Thoracic aorta (tissue), 2 donors: ENCODE data around the gene AXIN1. TPM values are rescaled to one million over a fixed set of nuclear protein-coding genes. Genes with fewer than 3 reads are reported as not detected.
A peak's percentile ranks its signal among the peaks of the same experiment; 100 is the strongest.

Experiments used
- ATAC-seq: fragments of 150-250 bp; one replicate; pipeline ENCODE4 v1.8.0; 2017; ENCODE audit warnings: low read depth; ENCODE audit not compliant: insufficient number of reproducible peaks, low FRiP score
- DNase-seq: peaks from one replicate; pipeline ENCODE4 v3.0.0-alpha.2; 2020; ENCODE audit warnings: low spot score
- H3K27ac ChIP-seq, 2 donors: fragments of 200-600 bp; sonication (generic); 1 replicate in 1 of 2; 2 replicates in 1 of 2; pipeline ENCODE4 v1.5.1; 2016; ENCODE audit warnings: mild to moderate bottlenecking in 2 of 2, moderate library complexity in 2 of 2
- H3K27me3 ChIP-seq: fragments of 200-600 bp; sonication (generic); replicated peaks from 2 replicates; pipeline ENCODE4 v1.6.0; 2016; ENCODE audit warnings: mild to moderate bottlenecking; ENCODE audit not compliant: insufficient read depth
- H3K36me3 ChIP-seq: fragments of 200-600 bp; sonication (generic); one replicate; pipeline ENCODE4 v1.5.1; 2016
- H3K4me1 ChIP-seq, 2 donors: fragments of 200-600 bp; sonication (generic); 1 replicate in 1 of 2; 2 replicates in 1 of 2; pipeline versions ENCODE4 v1.5.1 to v1.6.0; 2016; ENCODE audit warnings: low read depth in 2 of 2, mild to moderate bottlenecking in 1 of 2; ENCODE audit not compliant: control insufficient read depth in 1 of 2
- H3K4me3 ChIP-seq: fragments of 200-600 bp; sonication (generic); 2 replicates; pipeline ENCODE4 v1.5.1; 2016; ENCODE audit warnings: mild to moderate bottlenecking
- H3K9me3 ChIP-seq: fragments of 200-600 bp; sonication (generic); 2 replicates; pipeline ENCODE4 v1.5.1; 2016
- total RNA-seq, 2 donors: library from RNA; depleted of rRNA; stranded (reverse); fragments of >200 nt; gene quantifications; one replicate each; pipeline versions ENCODE4 v1.1.0 to v1.2.3, GENCODE V29; 2016
- TF ChIP-seq, protein P1 (sequence below): fragments of 200-600 bp; sonication (generic); IDR thresholded peaks from one replicate; pipeline ENCODE4 v1.5.1; 2019; ENCODE audit warnings: antibody characterized with exemption

The AXIN1 gene
- total RNA-seq, 2 donors from 2014 or later, result 20.0 to 27.2 TPM

DNA sequence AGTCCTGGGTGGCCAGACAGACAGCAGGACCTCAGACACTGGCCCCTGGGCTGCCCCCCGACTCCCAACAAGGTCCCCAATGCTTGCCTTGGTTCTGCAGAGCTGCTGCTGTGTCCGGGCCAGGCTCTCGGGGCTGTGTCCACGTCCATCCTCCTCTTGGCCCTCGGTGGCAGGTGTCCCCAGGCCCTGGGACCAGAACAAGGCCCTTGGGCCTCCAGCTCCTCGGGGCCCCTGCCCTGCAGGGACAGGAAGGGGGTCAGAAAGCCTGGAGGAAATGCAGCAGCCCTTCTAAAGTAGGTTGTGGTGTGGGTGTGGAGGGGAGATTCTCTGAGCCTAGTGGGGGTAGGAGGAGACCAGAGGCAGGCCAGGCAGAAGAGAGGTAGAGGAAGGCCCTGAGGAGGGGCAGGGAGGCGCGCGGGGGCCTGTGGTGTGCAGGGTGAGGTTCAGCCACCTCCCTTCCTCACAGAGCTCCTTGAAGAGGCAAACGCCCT is 2.5 kb upstream of the AXIN1 start:
- TF ChIP-seq, protein P1, sequence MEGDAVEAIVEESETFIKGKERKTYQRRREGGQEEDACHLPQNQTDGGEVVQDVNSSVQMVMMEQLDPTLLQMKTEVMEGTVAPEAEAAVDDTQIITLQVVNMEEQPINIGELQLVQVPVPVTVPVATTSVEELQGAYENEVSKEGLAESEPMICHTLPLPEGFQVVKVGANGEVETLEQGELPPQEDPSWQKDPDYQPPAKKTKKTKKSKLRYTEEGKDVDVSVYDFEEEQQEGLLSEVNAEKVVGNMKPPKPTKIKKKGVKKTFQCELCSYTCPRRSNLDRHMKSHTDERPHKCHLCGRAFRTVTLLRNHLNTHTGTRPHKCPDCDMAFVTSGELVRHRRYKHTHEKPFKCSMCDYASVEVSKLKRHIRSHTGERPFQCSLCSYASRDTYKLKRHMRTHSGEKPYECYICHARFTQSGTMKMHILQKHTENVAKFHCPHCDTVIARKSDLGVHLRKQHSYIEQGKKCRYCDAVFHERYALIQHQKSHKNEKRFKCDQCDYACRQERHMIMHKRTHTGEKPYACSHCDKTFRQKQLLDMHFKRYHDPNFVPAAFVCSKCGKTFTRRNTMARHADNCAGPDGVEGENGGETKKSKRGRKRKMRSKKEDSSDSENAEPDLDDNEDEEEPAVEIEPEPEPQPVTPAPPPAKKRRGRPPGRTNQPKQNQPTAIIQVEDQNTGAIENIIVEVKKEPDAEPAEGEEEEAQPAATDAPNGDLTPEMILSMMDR, result no peak
- Histone ChIP-seq H3K27me3 (no peaks in the 10 kb centered on the region), H3K36me3 (no peaks in the 10 kb centered on the region), H3K9me3 (no peaks in the 10 kb centered on the region), H3K27ac (no peak overlapping the region), H3K4me1 (peaks cover 8 to 16% of the 10 kb centered on the region in 2 donors), H3K4me3 (no peak overlapping the region)
- ATAC-seq (no peak), DNase-seq (no peak)

- H3K4me1 ChIP-seq, result peaks cover 8 to 16% of the 10 kb centered on the region in 2 donors
- H3K27ac ChIP-seq, result no peak overlapping the region
- no peak for ATAC-seq
- H3K4me3 ChIP-seq, result no peak overlapping the region
- H3K9me3 ChIP-seq, result no peaks in the 10 kb centered on the region
- no peaks in the 10 kb centered on the region for H3K36me3 ChIP-seq
- no peaks in the 10 kb centered on the region for H3K27me3 ChIP-seq
- TF ChIP-seq, protein P1, result no peak
- DNase-seq, result no peak
Observed at GRCh38 chr16:354291-354881, 1.9 kb upstream of the AXIN1 start.

DNA sequence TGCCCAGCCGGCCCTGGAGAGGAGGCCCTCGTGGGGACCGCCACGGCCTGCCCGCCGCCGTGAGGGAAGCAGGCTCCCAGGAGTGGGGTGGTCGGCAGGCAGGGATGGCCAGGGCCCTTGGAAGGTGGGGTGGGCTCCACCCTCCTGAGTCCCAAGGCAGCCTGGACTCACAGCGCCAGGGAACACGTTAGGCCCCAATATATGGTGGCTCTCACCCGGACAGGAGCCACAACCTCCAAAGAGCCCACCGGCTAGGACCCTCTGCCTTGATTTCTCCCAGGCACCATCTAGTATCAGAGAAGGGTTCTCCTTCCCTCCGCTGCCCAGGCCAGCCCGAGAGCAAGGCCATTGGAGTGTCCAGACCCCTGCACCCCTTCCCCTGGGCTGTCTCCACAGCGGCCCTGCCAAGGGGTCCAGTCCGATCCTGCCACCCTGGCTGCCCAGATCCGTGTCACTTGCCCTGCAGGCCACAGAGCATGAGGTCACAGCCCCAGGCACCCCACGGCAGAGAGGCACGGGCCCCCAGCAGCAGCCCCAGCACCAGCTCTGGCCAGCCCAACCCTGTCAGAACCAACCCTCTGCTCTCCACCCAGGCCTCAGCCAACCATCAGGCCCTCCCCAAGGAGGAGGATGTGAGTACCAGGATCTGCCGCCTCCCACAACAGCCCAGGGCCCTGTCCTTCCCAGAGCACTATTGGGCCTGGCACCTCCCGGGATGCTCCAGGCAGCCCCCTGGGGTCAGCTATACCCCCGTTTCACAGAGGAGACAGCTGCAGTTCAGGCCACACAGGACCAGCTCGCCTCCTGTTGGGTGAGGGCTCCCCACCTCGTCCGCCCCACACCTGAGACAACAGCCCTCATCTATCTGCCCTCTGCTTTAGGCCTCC is 1.1 kb upstream of the AXIN1 start:
- peak overlapping the region; percentile 34 to 57 for H3K27ac ChIP-seq
- no peak for DNase-seq
- peak overlapping the region; percentile 67 for H3K4me3 ChIP-seq
- no peaks in the 10 kb centered on the region for H3K27me3 ChIP-seq
- H3K9me3 ChIP-seq, result no peaks in the 10 kb centered on the region
- peak; percentile 2 for ATAC-seq
- peaks cover 8 to 16% of the 10 kb centered on the region in 2 donors for H3K4me1 ChIP-seq
- TF ChIP-seq, protein P1, result no peak
- H3K36me3 ChIP-seq, result no peaks in the 10 kb centered on the region

GRCh38 chr16:351804-352520 is 561 bp downstream of the AXIN1 start:
- Histone ChIP-seq H3K36me3 (no peaks in the 10 kb centered on the region), H3K9me3 (no peaks in the 10 kb centered on the region), H3K4me1 (peaks cover 8 to 16% of the 10 kb centered on the region in 2 donors), H3K27me3 (no peaks in the 10 kb centered on the region), H3K4me3 (peak overlapping the region; percentile 86), H3K27ac (no peak overlapping the region)
- no peak for DNase-seq
- ATAC-seq, result peak; percentile 10
- TF ChIP-seq, protein P1, result no peak

DNA sequence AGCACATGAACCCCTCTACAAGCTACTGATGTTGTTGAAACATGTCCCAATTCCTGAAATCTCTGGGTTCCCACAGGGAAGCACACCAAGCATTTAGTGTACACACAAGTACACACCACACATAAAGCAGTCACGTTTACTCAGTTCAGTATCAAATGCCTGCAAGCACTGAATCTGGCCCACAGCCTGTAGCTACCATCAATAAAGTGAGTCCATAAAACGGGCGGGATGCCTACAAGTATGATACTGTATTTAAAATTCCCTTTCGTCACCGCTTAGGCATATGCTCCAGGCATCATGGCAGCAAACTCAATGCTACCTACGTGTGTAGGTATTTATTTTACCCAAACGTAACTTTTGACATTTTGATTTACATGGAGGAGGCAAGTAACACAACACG is 2.3 kb downstream of the AXIN1 start:
- Histone ChIP-seq H3K27ac (no peak overlapping the region), H3K36me3 (peaks cover 12% of the 10 kb centered on the region), H3K4me1 (peaks cover 8 to 16% of the 10 kb centered on the region in 2 donors), H3K9me3 (no peaks in the 10 kb centered on the region), H3K4me3 (no peak overlapping the region), H3K27me3 (no peaks in the 10 kb centered on the region)
- TF ChIP-seq, protein P1, result no peak
- ATAC-seq (no peak), DNase-seq (no peak)
